ENCODE results near the gene ALDH7A1.

DNA sequence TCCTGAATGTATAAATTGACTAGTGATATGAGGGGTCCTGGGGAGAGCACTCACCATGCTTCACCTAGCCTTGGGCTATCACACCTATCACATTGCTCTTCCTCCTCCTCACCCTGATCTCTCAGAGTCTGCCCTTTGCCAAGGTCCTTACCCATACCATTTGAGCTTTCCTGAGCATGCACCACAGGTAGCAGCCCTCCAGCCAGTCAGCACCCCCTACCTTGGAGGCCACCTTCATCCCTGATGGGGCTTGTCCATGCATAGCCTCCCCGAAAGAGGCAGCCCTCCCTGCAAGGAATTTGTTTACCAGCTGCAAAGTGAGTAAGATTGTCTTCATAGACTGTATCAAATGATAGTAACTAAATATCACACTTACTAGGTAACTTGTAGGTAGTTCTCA is 83.1 kb downstream of the ALDH7A1 start:
- TF ChIP-seq, protein P1, sequence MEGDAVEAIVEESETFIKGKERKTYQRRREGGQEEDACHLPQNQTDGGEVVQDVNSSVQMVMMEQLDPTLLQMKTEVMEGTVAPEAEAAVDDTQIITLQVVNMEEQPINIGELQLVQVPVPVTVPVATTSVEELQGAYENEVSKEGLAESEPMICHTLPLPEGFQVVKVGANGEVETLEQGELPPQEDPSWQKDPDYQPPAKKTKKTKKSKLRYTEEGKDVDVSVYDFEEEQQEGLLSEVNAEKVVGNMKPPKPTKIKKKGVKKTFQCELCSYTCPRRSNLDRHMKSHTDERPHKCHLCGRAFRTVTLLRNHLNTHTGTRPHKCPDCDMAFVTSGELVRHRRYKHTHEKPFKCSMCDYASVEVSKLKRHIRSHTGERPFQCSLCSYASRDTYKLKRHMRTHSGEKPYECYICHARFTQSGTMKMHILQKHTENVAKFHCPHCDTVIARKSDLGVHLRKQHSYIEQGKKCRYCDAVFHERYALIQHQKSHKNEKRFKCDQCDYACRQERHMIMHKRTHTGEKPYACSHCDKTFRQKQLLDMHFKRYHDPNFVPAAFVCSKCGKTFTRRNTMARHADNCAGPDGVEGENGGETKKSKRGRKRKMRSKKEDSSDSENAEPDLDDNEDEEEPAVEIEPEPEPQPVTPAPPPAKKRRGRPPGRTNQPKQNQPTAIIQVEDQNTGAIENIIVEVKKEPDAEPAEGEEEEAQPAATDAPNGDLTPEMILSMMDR (IDR thresholded peaks at IDR 0.05), result no peak
- no peak for TF ChIP-seq POLR2AphosphoS5 (IDR thresholded peaks at IDR 0.05)
